Measurements from ENCODE around the gene NAA40.

- no peak for TF ChIP-seq ZNF10 (tag by site-specific recombination; IDR thresholded peaks at IDR 0.05)
- no peak for TF ChIP-seq ZBTB44 (tag by site-specific recombination; IDR thresholded peaks at IDR 0.05)
- TF ChIP-seq CTCF (tag by site-specific recombination; IDR thresholded peaks at IDR 0.05), result no peak
- no peak for TF ChIP-seq ZNF274 (IDR thresholded peaks at IDR 0.05; ENCODE audit: low read length)
- TF ChIP-seq ZNF274 (tag by site-specific recombination; IDR thresholded peaks at IDR 0.05; ENCODE audit: borderline replicate concordance), result no peak
- TF ChIP-seq REST (tag by site-specific recombination; IDR thresholded peaks at IDR 0.05), result no peak
- no peak for TF ChIP-seq ZNF555 (tag by site-specific recombination; conservative IDR thresholded peaks at IDR 0.05)
- TF ChIP-seq ZNF114 (tag by site-specific recombination; IDR thresholded peaks at IDR 0.05), result no peak
- no peak for TF ChIP-seq ZSCAN5A (tag by site-specific recombination; IDR thresholded peaks at IDR 0.05)
- TF ChIP-seq MZF1 (tag by site-specific recombination; IDR thresholded peaks at IDR 0.05; ENCODE audit: borderline replicate concordance), result no peak
Measured at GRCh38 chr11:63937713-63938478, 906 bp upstream of the NAA40 start.

Data from HEK293 (cell line).